HG03460 (cell line): Measurements from ENCODE around the gene ORM2.
"Not testable (repeated sequence)": the region's sequence is repeated elsewhere in the genome, so short reads cannot be mapped to it uniquely, and the experiment has no call there.

ENCODE experiments used
- ATAC-seq: cut with Tn5 transposase; IDR thresholded peaks from one replicate; pipeline ENCODE4 v1.9.1; 2021; ENCODE audit not compliant: unreplicated experiment

ORM2 gene

DNA sequence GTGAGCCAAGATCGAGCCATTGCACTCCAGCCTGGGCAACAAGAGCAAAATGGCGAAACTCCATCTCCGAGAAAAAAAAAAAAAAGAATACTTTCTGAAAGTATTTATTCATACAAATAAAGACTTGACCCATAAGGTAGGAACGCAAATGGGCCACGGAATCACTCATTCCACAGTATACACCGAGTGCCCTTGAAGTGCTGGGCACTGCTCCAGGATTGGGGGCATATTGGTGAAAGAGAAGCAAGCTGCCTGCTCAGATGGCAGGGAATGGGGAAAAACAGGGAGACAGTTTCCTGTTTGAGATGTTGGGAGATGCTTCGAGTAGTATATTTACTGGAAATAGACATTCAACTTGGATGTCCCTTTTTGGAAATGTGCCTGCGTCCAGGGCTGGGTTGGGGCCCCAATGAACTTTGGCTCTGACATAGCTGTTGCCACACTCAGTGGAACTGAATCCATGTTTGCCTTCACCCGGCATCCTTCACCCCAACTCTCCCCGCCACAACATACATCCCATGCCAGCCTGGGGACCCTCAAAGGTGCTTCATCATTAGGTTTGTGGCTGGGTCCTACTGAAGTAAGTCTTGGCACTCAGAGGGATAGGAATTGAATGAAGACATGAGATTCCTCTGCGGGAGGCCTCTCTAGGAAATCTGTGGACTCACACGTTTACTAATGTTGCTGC lies 588 bp upstream of the ORM2 start:
- not testable (repeated sequence) for ATAC-seq

GRCh38 chr9:114330636-114331035 lies 967 bp downstream of the ORM2 start:
- no peak for ATAC-seq

- ATAC-seq: not testable (repeated sequence)
Observed at GRCh38 chr9:114331229-114332195, 1.8 kb downstream of the ORM2 start.

DNA sequence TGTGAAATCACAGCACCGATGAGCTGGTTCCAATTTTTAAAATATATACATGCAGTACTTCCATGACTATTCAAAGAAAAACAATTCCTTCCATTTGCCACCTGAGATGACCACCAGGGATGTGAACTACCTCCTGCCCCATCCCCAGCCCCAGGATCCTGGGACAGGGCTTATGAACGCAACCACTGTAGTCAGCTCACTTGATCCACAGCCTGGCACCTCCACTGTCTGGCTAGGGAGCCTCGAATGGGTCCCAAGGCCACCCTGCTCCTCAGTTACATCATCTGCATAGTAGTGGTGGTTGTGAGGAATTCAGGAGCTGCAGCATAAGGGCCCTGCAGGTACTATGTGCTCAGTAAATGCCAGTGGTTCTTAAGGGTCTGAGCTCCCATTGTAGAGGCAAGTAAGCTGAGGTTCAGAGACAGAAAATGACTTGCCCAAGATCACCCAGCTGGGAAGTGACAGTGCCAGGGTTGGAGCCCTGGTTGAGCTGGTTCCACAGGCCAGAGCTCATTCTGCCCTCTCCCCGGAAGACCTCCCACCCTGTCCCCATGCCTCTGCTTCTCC lies 2.9 kb downstream of the ORM2 start:
- not testable (repeated sequence) for ATAC-seq

- not testable (repeated sequence) for ATAC-seq
Observed at GRCh38 chr9:114333718-114334117, 4.0 kb downstream of the ORM2 start.

GRCh38 chr9:114334490-114334889 lies 4.8 kb downstream of the ORM2 start:
- ATAC-seq: no peak

DNA sequence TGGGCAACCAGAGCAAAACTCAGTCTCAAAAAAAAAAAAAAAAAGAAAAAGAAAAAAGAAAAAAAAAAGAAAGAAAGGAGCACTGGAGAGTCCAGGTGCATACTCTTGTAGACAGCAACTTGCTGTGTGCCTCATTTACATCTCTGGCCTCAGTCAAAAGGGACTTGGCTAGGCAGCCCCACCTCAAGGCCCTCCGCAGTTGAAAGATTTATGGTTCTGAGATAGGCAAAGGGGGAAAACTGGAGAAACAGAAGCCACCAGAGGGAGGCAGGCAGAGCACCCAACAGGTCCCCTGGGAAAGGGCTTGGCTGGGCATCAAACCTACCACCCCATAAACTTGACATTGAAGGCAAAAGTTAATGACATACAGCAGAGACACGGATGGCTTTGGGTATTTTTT lies 6.1 kb downstream of the ORM2 start:
- ATAC-seq: no peak

- no peak for ATAC-seq
Observed at GRCh38 chr9:114336157-114336556, 6.5 kb downstream of the ORM2 start.

DNA sequence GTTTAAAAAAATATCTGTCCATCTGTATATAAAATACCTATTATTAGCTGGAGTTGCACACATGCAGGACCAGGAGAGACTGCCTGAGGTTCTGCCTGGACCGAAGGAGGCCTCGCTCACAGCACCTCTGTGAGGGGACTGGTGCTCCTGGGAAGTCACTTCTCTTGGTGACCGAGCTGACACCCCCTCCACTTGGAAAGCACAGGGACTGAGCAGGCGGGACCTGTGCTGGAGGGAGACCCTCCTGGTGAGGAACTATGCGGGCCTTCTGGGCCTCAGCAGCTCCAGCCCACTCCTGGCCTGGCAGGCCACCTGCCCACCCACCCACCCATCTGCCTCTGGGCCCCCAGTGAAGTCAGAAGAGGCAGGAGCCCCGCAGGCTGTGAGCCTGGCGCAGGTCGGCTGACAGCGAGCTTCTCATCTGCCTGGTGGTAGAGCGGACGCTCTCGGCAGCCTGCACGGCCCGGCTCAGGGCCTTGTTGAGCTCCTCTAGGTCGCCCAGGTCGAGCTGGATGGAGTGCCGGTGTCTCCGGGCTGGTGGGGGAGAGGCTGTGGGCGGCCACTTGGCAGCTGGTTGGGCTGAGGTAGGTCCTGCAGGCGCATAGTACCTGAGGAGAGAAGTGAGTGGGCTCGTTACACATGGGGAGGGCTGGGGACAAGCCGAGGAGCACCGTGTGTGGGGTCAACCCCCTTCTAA lies 7.2 kb downstream of the ORM2 start:
- no peak for ATAC-seq

GRCh38 chr9:114338187-114338586 lies 8.5 kb downstream of the ORM2 start:
- no peak for ATAC-seq

- ATAC-seq: no peak
Observed at GRCh38 chr9:114339130-114339908, 9.7 kb downstream of the ORM2 start.

DNA sequence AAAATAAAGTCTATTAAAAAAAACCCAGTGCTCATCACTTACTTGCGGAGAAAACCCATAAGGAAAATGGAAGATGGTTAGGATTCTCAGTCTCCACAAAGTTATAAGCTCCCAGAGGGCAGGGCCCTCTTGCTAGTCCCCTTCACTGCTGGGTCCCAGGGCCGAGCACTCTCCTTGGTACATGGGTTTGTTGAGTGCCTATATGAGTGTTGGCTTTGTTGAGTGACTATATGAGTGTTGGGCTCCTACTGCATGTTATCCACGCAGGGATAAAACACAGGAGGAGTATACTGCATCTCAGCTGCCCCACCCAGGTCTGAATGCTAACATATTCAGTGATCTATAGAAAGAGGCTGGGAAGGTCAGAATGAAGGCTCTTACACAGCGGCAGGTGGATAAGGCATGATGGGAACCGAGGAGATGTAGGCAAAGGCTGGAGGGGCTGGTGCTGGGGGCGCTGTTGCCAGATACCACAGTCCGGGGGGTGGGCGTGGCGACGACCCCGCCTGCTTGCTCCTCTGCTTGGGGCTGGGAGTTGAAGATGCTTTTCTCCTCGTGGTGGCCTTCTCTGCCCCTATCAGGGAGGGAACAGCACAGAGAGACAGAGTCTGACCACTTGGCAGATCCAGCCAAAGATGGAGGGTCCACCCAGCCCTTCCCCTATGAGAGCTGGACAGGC lies 11.6 kb downstream of the ORM2 start:
- ATAC-seq: no peak

- ATAC-seq: no peak
Observed at GRCh38 chr9:114341991-114342390, 12.3 kb downstream of the ORM2 start.

DNA sequence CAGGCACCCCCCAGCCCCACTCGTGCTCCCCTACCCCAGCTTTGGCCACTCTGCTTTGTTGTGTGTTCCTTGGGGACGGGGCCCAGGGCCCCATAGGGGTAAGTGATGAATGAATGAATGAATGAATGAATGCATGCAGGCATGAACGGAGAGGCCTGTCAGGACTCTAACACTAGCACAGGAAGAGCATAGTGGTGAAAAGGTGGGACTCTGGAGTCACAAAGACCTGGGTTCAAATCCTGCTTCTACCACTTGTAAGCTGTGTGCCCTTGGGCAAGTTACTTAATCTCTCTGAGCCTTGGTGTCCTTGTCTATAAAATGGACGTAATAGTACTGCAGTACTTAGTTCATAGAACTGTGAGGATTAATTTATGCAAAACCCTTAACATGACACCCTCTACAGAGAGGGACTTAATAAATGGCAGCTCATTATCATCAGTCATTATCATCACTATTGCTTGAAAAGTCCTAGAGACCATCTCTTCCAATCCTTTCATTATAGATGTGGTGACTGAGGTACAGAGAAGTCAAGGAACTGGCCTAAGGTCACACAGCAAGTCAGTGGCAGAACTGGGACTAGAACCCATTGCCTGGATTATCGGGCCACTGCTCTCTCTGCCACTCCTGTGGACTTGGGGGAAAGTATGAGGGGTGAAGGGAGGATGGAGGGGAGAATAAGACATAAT lies 13.2 kb downstream of the ORM2 start:
- ATAC-seq: no peak

DNA sequence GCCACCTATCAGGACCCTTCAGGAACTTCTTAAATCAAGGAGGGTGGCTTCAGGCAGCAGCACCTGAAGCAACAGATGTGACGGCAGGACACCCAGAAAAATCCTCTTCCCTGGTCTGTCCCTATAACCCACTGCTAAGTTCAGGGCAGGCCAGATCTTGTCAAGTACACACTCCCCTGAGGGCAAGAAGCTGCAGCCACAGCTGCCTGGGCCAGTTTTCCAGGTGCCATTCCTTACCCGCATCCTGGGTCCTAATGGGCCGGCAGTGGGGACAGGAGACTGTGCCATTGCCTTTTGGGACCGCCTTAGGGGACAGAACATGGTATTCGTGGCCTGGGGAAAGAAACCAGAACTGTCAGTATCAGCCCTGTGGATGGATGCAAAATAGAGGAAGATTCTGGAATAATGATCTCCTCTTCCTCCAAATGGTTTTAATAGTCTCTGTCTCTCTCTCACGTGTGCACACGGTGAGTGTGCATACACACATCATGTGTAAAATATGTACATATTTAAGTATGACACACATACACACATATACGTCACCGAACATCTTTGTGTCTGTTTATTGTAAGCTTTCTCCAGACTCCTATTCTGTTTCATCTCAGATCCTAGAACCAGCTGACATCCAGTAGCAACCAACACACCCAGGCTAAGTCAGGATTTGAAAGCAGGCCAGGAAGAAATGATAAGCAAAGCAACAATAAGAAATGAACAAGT lies 14.0 kb downstream of the ORM2 start:
- ATAC-seq: no peak

- no peak for ATAC-seq
Observed at GRCh38 chr9:114344188-114344566, 14.5 kb downstream of the ORM2 start.

GRCh38 chr9:114344692-114345091 lies 15.0 kb downstream of the ORM2 start:
- ATAC-seq: no peak

- ATAC-seq: no peak
Observed at GRCh38 chr9:114345493-114346065, 15.9 kb downstream of the ORM2 start.
